Right lobe of liver (tissue), 6 donors: ENCODE results near the gene GNL2. TPM values are rescaled to one million over a fixed set of nuclear protein-coding genes. Genes with fewer than 3 reads are reported as not detected.
"Not testable (repeated sequence)": the region's sequence is repeated elsewhere in the genome, so short reads cannot be mapped to it uniquely, and the experiment has no call there.

ENCODE experiments used
- ATAC-seq, 4 donors: fragments of 200-7000 bp; cut with Tn5 transposase; one replicate each; pipeline ENCODE4 v1.9.1; 2020; ENCODE audit warnings: mild to moderate bottlenecking in 4 of 4, moderate library complexity in 4 of 4
- DNase-seq, 3 donors: peaks; one replicate each; pipeline ENCODE4 v3.0.0-alpha.2; 2020
- H3K27ac ChIP-seq, 3 donors: fragments of 200-600 bp; one replicate each; pipeline ENCODE4 v1.8.0; 2022
- H3K27me3 ChIP-seq, 2 donors: fragments of 200-600 bp; one replicate each; pipeline ENCODE4 v1.8.0; 2022
- H3K36me3 ChIP-seq, 4 donors: fragments of 200-600 bp; sonication (generic) in 1 of 4; one replicate each; pipeline versions ENCODE4 v1.5.1 to v1.8.0; 2017 to 2022; ENCODE audit warnings: control low read depth in 1 of 4
- H3K4me1 ChIP-seq, 4 donors: fragments of 200-600 bp; sonication (generic) in 1 of 4; one replicate each; pipeline versions ENCODE4 v1.5.1 to v1.8.0; 2017 to 2022; ENCODE audit warnings: control low read depth in 1 of 4
- H3K4me3 ChIP-seq, 3 donors: fragments of 200-600 bp; one replicate each; pipeline ENCODE4 v1.8.0; 2022
- H3K9me3 ChIP-seq, 4 donors: fragments of 200-600 bp; sonication (generic) in 1 of 4; one replicate each; pipeline versions ENCODE4 v1.5.1 to v1.8.0; 2017 to 2022; ENCODE audit warnings: control low read depth in 1 of 4
- POLR2A ChIP-seq: fragments of 450-650 bp; IDR thresholded peaks from one replicate; pipeline ENCODE4 v1.6.1; 2017; ENCODE audit warnings: antibody characterized with exemption, mild to moderate bottlenecking
- WGBS: methylation state at CpG from one replicate; pipeline ENCODE4 v1.1.6; 2018; ENCODE audit warnings: low coverage, low lambda C conversion rate; ENCODE audit not compliant: insufficient coverage; ENCODE audit errors: missing lambda C conversion rate; 5-methylcytosine and 5-hydroxymethylcytosine counted together
- intact Hi-C, 2 donors: fragments of 100-400 bp; cut with DNase I; formaldehyde crosslinking; loops; one replicate each; pipeline versions ENCODE4 v1.11.2 to v1.14.1; 2022
- total RNA-seq, 6 experiments: library from RNA; depleted of rRNA in 2 of 6; stranded (reverse); fragments of >200 nt in 2 of 6; fragmentation: NEBNext Ultra II Directional in 3 of 6; extraction: Animal tissue kit (Norgen Biotek cat#: 25700) in 3 of 6; gene quantifications; one replicate each; pipeline versions ENCODE4 v1.1.0 to v1.2.4, GENCODE V29; 2016 to 2023
- TF ChIP-seq, protein P1 (sequence below), 4 donors: fragments of 200-600 bp in 3 of 4; fragments of 450-650 bp in 1 of 4; IDR thresholded peaks; one replicate each; pipeline versions ENCODE4 v1.5.1 to v1.8.0; 2016 to 2022; ENCODE audit warnings: antibody characterized with exemption in 4 of 4, mild to moderate bottlenecking in 2 of 4
- donor health status: DM: no; HTN: yes; CAD: no.
- donor health status: DM: no; HTN: no; CAD: no.
- donor health status: DM: no; HTN: no; CAD: no.
- donor health status: DM: no; HTN: yes; CAD: no.
- donor health status: DM: no; HTN: yes; CAD: no.

The GNL2 gene
- total RNA-seq, 6 experiments from 2014 or later, result 10.4 to 29.0 (median 19.9) TPM

DNA sequence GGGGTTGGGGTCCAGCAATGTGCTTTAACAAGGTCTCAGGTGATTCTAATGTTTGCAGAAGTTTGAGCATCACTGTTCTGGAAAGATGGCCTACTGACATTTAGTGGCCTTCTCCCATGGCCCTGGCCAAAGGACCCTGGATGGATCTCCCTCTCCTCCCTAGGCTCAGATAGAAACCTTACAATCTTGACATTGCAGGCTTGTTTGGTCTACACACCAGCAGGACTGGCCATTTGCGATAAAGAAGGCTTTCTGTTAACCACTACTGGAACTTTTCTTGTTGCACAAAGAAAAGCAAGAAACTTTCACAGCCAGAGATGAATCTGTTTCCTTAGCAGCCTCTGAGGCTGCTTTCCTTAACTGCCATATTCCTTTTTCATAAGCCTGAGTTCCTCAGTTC lies 32.8 kb downstream of the GNL2 start:
- TF ChIP-seq POLR2A, result no peak
- TF ChIP-seq, protein P1, sequence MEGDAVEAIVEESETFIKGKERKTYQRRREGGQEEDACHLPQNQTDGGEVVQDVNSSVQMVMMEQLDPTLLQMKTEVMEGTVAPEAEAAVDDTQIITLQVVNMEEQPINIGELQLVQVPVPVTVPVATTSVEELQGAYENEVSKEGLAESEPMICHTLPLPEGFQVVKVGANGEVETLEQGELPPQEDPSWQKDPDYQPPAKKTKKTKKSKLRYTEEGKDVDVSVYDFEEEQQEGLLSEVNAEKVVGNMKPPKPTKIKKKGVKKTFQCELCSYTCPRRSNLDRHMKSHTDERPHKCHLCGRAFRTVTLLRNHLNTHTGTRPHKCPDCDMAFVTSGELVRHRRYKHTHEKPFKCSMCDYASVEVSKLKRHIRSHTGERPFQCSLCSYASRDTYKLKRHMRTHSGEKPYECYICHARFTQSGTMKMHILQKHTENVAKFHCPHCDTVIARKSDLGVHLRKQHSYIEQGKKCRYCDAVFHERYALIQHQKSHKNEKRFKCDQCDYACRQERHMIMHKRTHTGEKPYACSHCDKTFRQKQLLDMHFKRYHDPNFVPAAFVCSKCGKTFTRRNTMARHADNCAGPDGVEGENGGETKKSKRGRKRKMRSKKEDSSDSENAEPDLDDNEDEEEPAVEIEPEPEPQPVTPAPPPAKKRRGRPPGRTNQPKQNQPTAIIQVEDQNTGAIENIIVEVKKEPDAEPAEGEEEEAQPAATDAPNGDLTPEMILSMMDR (IDR thresholded peaks at IDR 0.05), result no peak
- Histone ChIP-seq H3K27ac (no peak overlapping the region), H3K27me3 (no peaks in the 10 kb centered on the region), H3K4me1 (peaks cover 0 to 9% (median 0%) of the 10 kb centered on the region in 4 donors), H3K4me3 (no peak overlapping the region), H3K9me3 (no peaks in the 10 kb centered on the region), H3K36me3 (peaks cover 0 to 34% (median 13%) of the 10 kb centered on the region in 4 donors)
- ATAC-seq (no peak), DNase-seq (no peak)
- 100% methylated on average over 1 of the region's 1 CpG for WGBS
- intact Hi-C loops, result no loop called here

DNA sequence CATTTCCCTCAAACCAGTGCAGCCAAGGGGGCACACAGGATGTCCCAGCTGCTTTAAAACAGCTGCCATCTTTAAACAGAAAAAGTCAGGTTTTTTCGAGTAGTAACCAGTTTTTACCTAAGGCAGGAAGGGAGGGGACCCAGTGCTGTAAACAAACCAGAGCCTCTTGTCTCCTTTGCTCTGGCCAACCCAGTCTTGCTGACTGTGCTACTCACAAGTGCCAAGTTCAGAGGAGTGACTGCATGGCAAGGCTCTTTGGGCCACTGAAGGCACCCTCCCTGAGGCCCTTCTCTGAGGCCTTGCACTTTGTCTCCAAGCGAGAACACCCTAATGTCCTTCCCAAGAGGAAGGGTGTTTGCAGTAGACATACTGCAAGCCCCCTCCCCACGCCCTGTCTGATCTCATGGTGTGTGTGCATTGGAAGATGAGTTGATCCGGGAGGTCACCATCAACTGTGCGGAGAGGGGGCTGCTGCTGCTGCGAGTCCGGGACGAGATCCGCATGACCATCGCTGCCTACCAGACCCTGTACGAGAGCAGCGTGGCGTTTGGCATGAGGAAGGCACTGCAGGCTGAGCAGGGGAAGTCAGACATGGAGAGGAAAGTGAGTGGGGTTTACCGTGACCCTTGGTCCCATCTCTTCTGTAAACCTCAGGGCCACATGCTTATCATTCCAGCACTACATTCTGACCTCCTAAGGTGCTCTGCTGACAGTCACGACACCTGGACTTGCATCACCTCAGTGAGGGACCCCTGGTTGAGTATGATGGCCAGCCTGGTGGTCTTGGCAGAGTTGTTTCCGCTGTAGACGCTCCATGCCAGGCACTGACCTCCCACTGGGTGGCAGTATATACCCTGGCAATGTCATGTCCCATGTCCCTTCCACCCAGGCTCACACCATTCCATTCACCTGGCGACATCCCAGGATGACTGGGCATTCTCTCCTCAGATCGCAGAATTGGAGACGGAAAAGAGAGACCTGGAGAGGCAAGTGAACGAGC lies 34.3 kb downstream of the GNL2 start:
- TF ChIP-seq, protein P1 (IDR thresholded peaks at IDR 0.05), result peak; percentile 19 to 41 (median 23)
- TF ChIP-seq POLR2A, result no peak
- 85% methylated on average over 8 of the region's 21 CpGs for whole genome bisulfite sequencing
- intact Hi-C loops, result no loop called here
- H3K27me3 ChIP-seq, result no peaks in the 10 kb centered on the region
- no peaks in the 10 kb centered on the region for H3K9me3 ChIP-seq
- no peak overlapping the region for H3K4me3 ChIP-seq
- ATAC-seq (no peak), DNase-seq (no peak)
- H3K36me3 ChIP-seq, result peaks cover 0 to 19% (median 5%) of the 10 kb centered on the region in 4 donors
- peaks cover 0 to 11% (median 0%) of the 10 kb centered on the region in 4 donors for H3K4me1 ChIP-seq
- H3K27ac ChIP-seq, result no peak overlapping the region

DNA sequence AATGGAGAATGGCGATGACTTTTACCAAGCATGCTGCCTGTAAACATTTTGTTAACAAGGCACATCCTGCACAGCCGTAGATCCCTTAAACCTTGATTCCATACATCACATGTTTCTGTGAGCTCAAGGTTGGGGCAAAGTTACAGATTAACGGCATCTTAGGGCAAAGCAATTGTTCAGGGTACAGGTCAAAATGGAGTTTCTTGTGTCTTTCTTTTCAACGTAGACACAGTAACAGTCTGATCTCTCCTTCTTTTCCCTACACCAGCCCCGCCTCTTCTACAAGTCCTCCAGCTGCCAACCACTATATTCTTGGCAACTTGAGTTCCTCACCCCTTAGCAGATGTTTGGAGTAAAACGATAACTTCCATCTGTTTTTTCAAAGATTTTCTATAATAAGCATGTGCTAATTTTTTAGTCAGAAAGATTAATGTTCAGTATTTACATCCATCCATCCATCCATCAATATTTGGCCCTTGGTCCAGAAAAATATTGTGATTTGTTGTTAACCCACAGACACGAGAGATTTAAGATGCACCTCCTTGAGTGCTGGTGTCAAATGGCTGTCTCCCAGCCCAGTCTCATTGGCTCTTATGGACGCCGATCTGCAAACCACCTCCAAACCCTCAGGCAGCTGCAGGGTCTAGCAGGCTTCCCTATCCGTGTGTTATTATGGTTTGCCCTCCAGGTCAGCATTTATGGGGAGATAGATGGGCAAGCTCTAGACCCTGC lies 35.2 kb downstream of the GNL2 start:
- ATAC-seq (no peak), DNase-seq (no peak)
- H3K27ac ChIP-seq, result no peak overlapping the region

DNA sequence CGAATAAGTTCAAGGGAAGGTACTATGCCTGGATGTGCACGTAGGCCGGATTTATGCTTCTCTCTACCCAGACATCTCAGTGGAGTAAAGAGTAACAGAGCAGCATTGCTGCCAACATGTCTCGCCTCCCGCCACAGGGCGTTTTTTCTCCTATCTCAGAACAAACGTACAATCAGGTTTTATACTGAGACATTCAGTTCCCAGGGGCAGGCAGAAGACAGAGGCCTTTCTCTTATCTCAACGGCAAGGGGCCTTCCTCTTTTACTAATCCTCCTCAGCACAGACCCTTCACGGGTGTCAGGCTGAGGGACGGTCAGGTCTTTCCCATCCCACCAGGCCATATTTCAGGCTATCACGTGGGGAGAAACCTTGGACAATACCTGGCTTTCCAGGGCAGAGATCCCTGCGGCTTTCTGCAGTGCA lies 35.8 kb downstream of the GNL2 start:
- ATAC-seq, H3K27me3 ChIP-seq, H3K27ac ChIP-seq, H3K9me3 ChIP-seq, intact Hi-C loops, DNase-seq, H3K4me3 ChIP-seq, H3K36me3 ChIP-seq: not testable (repeated sequence)
- H3K4me1 ChIP-seq, result peaks cover 0 to 16% (median 0%) of the 10 kb centered on the region in 4 donors
- 65% methylated on average over 9 of the region's 12 CpGs for WGBS

More for the DNA sequence above, 35.2 kb downstream of the GNL2 start:
- WGBS, result 78% methylated on average over 9 of the region's 10 CpGs
- TF ChIP-seq, protein P1 (IDR thresholded peaks at IDR 0.05), result no peak
- TF ChIP-seq POLR2A, result no peak
- peaks cover 0 to 16% (median 0%) of the 10 kb centered on the region in 4 donors for H3K4me1 ChIP-seq
- no peaks in the 10 kb centered on the region for H3K27me3 ChIP-seq
- H3K36me3 ChIP-seq, result peaks cover 0 to 10% (median under 1%) of the 10 kb centered on the region in 4 donors
- no peaks in the 10 kb centered on the region for H3K9me3 ChIP-seq
- intact Hi-C loops, result no loop called here
- no peak overlapping the region for H3K4me3 ChIP-seq
